HG02798 (cell line): ENCODE results near the gene SWT1.
A peak's percentile ranks its signal among the peaks of the same experiment; 100 is the strongest.
"Not testable (repeated sequence)": the region's sequence is repeated elsewhere in the genome, so short reads cannot be mapped to it uniquely, and the experiment has no call there.

Experiments used
- ATAC-seq: cut with Tn5 transposase; IDR thresholded peaks from one replicate; pipeline ENCODE4 v1.9.1; 2021; ENCODE audit warnings: mild to moderate bottlenecking; ENCODE audit not compliant: unreplicated experiment, poor library complexity

The SWT1 gene

GRCh38 chr1:185317034-185317885 lies 160.3 kb downstream of the SWT1 start, which contains the start of gene IVNS1ABP:
IVNS1ABP (minus strand) TSS chr1:185317243; CDS start chr1:185309493, 7,750 bp downstream.
- peak; percentile 80 for ATAC-seq

GRCh38 chr1:185317886-185318310 lies 160.9 kb downstream of the SWT1 start:
- peak; percentile 33 for ATAC-seq

GRCh38 chr1:185318431-185319138 lies 161.6 kb downstream of the SWT1 start:
- ATAC-seq, result no peak

GRCh38 chr1:185319139-185319475 lies 162.1 kb downstream of the SWT1 start:
- no peak for ATAC-seq

- ATAC-seq, result not testable (repeated sequence)
Observed at GRCh38 chr1:185321104-185321503, 164.1 kb downstream of the SWT1 start.

GRCh38 chr1:185321653-185322221 lies 164.8 kb downstream of the SWT1 start:
- ATAC-seq, result not testable (repeated sequence)

- ATAC-seq, result no peak
Observed at GRCh38 chr1:185322636-185323035, 165.7 kb downstream of the SWT1 start.

GRCh38 chr1:185324118-185324517 lies 167.2 kb downstream of the SWT1 start:
- ATAC-seq, result no peak

- no peak for ATAC-seq
Observed at GRCh38 chr1:185325413-185325812, 168.4 kb downstream of the SWT1 start.

- no peak for ATAC-seq
Observed at GRCh38 chr1:185328255-185328654, 171.3 kb downstream of the SWT1 start.

- no peak for ATAC-seq
Observed at GRCh38 chr1:185334182-185334581, 177.2 kb downstream of the SWT1 start.

- ATAC-seq, result no peak
Observed at GRCh38 chr1:185337246-185337645, 180.3 kb downstream of the SWT1 start.

- peak; percentile 97 for ATAC-seq
Observed at GRCh38 chr1:185338719-185339622, 182.0 kb downstream of the SWT1 start.

GRCh38 chr1:185341196-185341781 lies 184.3 kb downstream of the SWT1 start:
- ATAC-seq, result no peak
